Keratinocyte (primary cell): ENCODE results near the gene SMIM20. TPM values are rescaled to one million over a fixed set of nuclear protein-coding genes. Genes with fewer than 3 reads are reported as not detected.

ENCODE experiments used
- DNase-seq: peaks from one replicate; pipeline ENCODE4 v3.0.0-alpha.2; 2011; ENCODE audit warnings: low read depth, missing footprints, low spot score
- FAIRE-seq: peaks from 2 replicates; lab custom pipeline; 2011; peaks lifted over from hg19 to GRCh38; lab: Jason Lieb, UNC
- H2AFZ ChIP-seq: 2 replicates; pipeline ENCODE4 v1.6.0; 2012; ENCODE audit warnings: low read length, control low read depth, inconsistent platforms; ENCODE audit not compliant: control insufficient read depth
- H3K27ac ChIP-seq: 2 replicates; pipeline ENCODE4 v1.5.1; 2011; ENCODE audit warnings: low read length; ENCODE audit not compliant: control insufficient read depth, insufficient read depth
- H3K27me3 ChIP-seq: 3 replicates; pipeline ENCODE4 v1.6.0; 2011; ENCODE audit warnings: low read length; ENCODE audit not compliant: control insufficient read depth, insufficient read depth; ENCODE audit errors: extremely low read depth
- H3K36me3 ChIP-seq, 2 experiments: 2 replicates in 1 of 2; 3 replicates in 1 of 2; pipeline ENCODE4 v1.5.1; 2011; ENCODE audit warnings: low read length in 2 of 2, mild to moderate bottlenecking in 1 of 2; ENCODE audit not compliant: control insufficient read depth in 2 of 2, insufficient read depth in 2 of 2; ENCODE audit errors: extremely low read depth in 1 of 2
- H3K4me1 ChIP-seq: 3 replicates; pipeline ENCODE4 v1.5.1; 2011; ENCODE audit warnings: low read length; ENCODE audit not compliant: control insufficient read depth, insufficient read depth; ENCODE audit errors: extremely low read depth
- H3K4me2 ChIP-seq: 3 replicates; pipeline ENCODE4 v1.6.0; 2011; ENCODE audit warnings: low read depth, low read length; ENCODE audit not compliant: control insufficient read depth, insufficient read depth; ENCODE audit errors: extremely low read depth
- H3K4me3 ChIP-seq, 3 experiments: fragments of 200-600 bp in 1 of 3; sonication (generic) in 1 of 3; 2 replicates in 2 of 3; 3 replicates in 1 of 3; pipeline ENCODE4 v1.5.1; 2011 to 2016; ENCODE audit warnings: low read length in 3 of 3, mild to moderate bottlenecking in 3 of 3, control low read depth in 2 of 3, inconsistent platforms in 1 of 3, low read depth in 1 of 3, mixed read lengths in 1 of 3, mixed run types in 1 of 3, moderate library complexity in 1 of 3; ENCODE audit not compliant: control insufficient read depth in 2 of 3, insufficient read depth in 2 of 3; ENCODE audit errors: extremely low read depth in 1 of 3
- H3K79me2 ChIP-seq: 2 replicates; pipeline ENCODE4 v1.6.0; 2012; ENCODE audit warnings: low read length; ENCODE audit not compliant: control insufficient read depth, insufficient read depth
- H3K9ac ChIP-seq: 3 replicates; pipeline ENCODE4 v1.6.0; 2011; ENCODE audit warnings: low read length; ENCODE audit not compliant: control insufficient read depth, insufficient read depth; ENCODE audit errors: extremely low read depth
- H3K9me1 ChIP-seq: 3 replicates; pipeline ENCODE4 v1.6.0; 2011; ENCODE audit warnings: low read length; ENCODE audit not compliant: control insufficient read depth, insufficient read depth; ENCODE audit errors: extremely low read depth
- H3K9me3 ChIP-seq: 2 replicates; pipeline ENCODE4 v1.5.1; 2012; ENCODE audit warnings: low read depth, low read length; ENCODE audit not compliant: control insufficient read depth
- H4K20me1 ChIP-seq: 3 replicates; pipeline ENCODE4 v1.6.0; 2011; ENCODE audit warnings: low read length; ENCODE audit not compliant: control insufficient read depth, insufficient read depth; ENCODE audit errors: extremely low read depth
- EZH2 ChIP-seq: IDR thresholded peaks from one replicate; pipeline ENCODE4 v1.6.1; 2012; ENCODE audit warnings: inconsistent platforms, mild to moderate bottlenecking, low read length, moderate library complexity
- dilution Hi-C: fragments of 300-500 bp; cut with MboI; formaldehyde crosslinking; loops from one replicate; pipeline ENCODE4 v1.7.0; 2020; ENCODE audit warnings: low sequenced_read_pairs; ENCODE audit not compliant: extremely low pct_ligation_motif_present
- polyA plus RNA-seq, 5 experiments: library from polyadenylated mRNA; depleted of rRNA in 3 of 5; stranded (reverse) in 3 of 5; stranded (forward) in 1 of 5; unstranded in 1 of 5; fragments of >200 nt; gene quantifications; 1 replicate in 1 of 5; 2 replicates in 3 of 5; 3 replicates in 1 of 5; pipeline versions ENCODE4 v1.2.1 to v1.2.3, GENCODE V29; 2011 to 2012; ENCODE audit warnings: missing spikeins in 2 of 5, low read depth in 1 of 5, low replicate concordance in 1 of 5
- TF ChIP-seq, protein P1 (sequence below), 3 experiments: IDR thresholded peaks in 1 of 3; conservative IDR thresholded peaks in 1 of 3; optimal IDR thresholded peaks in 1 of 3; 2 replicates in 2 of 3; 3 replicates in 1 of 3; pipeline versions ENCODE3 to v1.5.1; 2011; ENCODE audit warnings: low read length in 3 of 3, mild to moderate bottlenecking in 3 of 3, moderate library complexity in 2 of 3, control low read depth in 1 of 3, inconsistent platforms in 1 of 3; ENCODE audit not compliant: insufficient read depth in 2 of 3; ENCODE audit errors: extremely low read depth in 1 of 3

SMIM20 gene
- polyA plus RNA-seq, 1 donor (not counting 4 experiments of a cell fraction or from before 2014, with no cell fraction given), result 29.5 TPM

DNA sequence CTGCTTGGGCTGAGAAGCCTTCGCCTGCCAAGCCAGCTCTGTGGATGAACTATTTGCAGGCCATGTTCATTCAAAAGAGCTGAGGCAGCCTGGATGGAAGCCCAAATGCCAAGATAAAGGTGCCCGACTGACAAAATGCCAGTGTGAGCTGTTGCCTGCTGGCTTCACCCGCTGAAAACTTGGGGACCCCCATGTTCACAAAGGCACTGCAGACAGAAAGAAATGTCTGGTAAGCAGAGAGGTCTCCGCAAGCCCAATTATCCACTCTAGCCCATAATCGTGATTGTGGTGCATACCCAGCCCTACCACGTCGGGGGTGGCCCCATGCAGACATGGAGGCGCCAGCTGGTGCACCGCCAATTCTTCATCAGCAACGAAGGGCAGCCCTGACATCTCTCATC lies 13.0 kb upstream of the SMIM20 start:
- Histone ChIP-seq H3K27me3 (no peaks in the 10 kb centered on the region), H3K4me2 (no peak overlapping the region), H3K36me3 (no peaks in the 10 kb centered on the region), H2AFZ (no peak overlapping the region), H3K27ac (no peak overlapping the region), H3K9me1 (no peaks in the 10 kb centered on the region), H3K9me3 (no peaks in the 10 kb centered on the region), H3K79me2 (no peaks in the 10 kb centered on the region), H3K9ac (no peak overlapping the region), H3K4me3 (no peak overlapping the region), H4K20me1 (no peaks in the 10 kb centered on the region), H3K4me1 (no peaks in the 10 kb centered on the region)
- FAIRE-seq (no peak), DNase-seq (no peak)
- no peak for TF ChIP-seq EZH2
- TF ChIP-seq, protein P1, sequence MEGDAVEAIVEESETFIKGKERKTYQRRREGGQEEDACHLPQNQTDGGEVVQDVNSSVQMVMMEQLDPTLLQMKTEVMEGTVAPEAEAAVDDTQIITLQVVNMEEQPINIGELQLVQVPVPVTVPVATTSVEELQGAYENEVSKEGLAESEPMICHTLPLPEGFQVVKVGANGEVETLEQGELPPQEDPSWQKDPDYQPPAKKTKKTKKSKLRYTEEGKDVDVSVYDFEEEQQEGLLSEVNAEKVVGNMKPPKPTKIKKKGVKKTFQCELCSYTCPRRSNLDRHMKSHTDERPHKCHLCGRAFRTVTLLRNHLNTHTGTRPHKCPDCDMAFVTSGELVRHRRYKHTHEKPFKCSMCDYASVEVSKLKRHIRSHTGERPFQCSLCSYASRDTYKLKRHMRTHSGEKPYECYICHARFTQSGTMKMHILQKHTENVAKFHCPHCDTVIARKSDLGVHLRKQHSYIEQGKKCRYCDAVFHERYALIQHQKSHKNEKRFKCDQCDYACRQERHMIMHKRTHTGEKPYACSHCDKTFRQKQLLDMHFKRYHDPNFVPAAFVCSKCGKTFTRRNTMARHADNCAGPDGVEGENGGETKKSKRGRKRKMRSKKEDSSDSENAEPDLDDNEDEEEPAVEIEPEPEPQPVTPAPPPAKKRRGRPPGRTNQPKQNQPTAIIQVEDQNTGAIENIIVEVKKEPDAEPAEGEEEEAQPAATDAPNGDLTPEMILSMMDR (optimal IDR thresholded peaks at IDR 0.05 in 1 of 3, IDR thresholded peaks at IDR 0.05 in 1 of 3, conservative IDR thresholded peaks at IDR 0.05 in 1 of 3; ENCODE audit: extremely low read depth in 1 of 3, insufficient read depth in 2 of 3, low read length in 3 of 3), result no peak
- dilution Hi-C loops, result no loop called here

DNA sequence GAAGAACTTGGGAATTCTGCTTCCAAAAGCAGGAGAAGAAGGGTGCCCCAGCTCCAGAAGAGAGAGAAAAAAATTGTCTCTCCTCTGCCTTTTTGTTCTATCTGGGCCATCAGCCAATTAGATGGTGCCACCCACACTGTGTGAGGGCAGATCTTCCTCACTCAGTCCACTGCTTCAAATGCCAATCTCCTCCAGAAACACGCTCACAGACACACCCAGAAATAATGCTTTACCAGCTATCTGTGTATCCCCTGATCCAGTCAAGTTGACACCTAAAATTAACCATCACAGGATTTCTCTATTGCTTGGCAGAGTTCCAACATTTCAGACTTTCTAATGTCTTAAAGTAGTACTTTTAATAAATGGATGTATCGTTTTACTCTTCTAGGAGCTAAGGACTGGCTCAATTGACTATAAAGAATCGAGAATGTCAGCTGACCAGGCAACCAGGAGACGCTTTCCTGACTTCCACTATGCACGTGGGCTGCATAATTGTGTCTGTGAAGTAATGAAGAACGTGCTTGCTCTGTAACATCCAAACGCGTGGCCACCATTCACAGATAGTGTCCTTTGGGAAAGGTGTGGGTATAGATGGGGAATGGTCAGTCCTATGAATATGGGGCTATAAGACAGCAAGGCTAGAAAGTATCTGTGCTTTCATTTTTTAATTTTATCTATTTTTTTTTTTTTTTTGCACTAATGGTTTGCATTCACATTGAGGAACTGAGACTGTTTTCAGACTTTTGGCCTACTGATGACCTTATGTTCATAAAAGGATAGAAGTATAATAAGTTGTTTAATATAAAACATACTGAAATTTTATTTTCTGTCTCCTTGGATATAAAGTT lies 9.9 kb upstream of the SMIM20 start:
- H3K9ac ChIP-seq, result no peak overlapping the region
- H3K27me3 ChIP-seq, result no peaks in the 10 kb centered on the region
- peaks cover 4% of the 10 kb centered on the region for H3K4me1 ChIP-seq
- no peaks in the 10 kb centered on the region for H4K20me1 ChIP-seq
- H3K36me3 ChIP-seq, result no peaks in the 10 kb centered on the region
- H3K9me1 ChIP-seq, result no peaks in the 10 kb centered on the region
- H3K27ac ChIP-seq, result no peak overlapping the region
- H3K4me2 ChIP-seq, result no peak overlapping the region
- H2AFZ ChIP-seq, result no peak overlapping the region
- dilution Hi-C loops, result no loop called here
- H3K4me3 ChIP-seq, result no peak overlapping the region
- H3K79me2 ChIP-seq, result no peaks in the 10 kb centered on the region
- FAIRE-seq, result no peak
- TF ChIP-seq, protein P1 (optimal IDR thresholded peaks at IDR 0.05 in 1 of 3, IDR thresholded peaks at IDR 0.05 in 1 of 3, conservative IDR thresholded peaks at IDR 0.05 in 1 of 3; ENCODE audit: extremely low read depth in 1 of 3, insufficient read depth in 2 of 3, low read length in 3 of 3), result no peak
- no peak for TF ChIP-seq EZH2
- DNase-seq, result no peak
- H3K9me3 ChIP-seq, result no peaks in the 10 kb centered on the region
